Hepatocyte (in vitro differentiated cells): ENCODE data around the gene ZNF407.

Experiments
- CTCF ChIP-seq: fragments of 200-600 bp; sonication (generic); IDR thresholded peaks from 2 replicates; pipeline ENCODE4 v1.5.1; 2016; ENCODE audit warnings: antibody characterized with exemption, mild to moderate bottlenecking; ENCODE audit not compliant: poor library complexity
- EZH2 ChIP-seq: fragments of 200-600 bp; sonication (generic); IDR thresholded peaks from 2 replicates; pipeline ENCODE4 v1.6.1; 2016; ENCODE audit warnings: antibody characterized with exemption, mild to moderate bottlenecking, borderline replicate concordance

DNA sequence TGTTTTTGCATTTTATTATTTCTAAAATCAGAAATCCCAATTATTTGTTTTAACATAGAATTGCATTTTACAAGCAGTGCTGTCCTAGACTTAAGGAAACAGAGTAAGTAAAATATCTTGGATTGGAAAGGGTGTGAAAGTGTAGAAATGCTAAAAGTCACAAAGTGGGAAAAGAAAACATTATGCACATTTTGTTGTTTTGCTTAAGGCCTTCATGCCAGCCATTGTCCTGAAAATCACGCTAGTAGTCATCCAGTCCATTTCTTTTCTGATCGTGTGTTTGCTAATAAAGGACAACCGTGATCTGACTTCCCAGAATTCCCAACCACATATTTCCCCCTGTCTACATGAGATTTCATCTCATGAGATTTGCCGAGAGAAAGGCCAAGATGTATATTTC, 412.2 kb downstream of the ZNF407 start:
- TF ChIP-seq CTCF (no peak), EZH2 (no peak)
